Right cardiac atrium (tissue), 5 donors: Measurements from ENCODE around the gene ROGDI. TPM values are rescaled to one million over a fixed set of nuclear protein-coding genes. Genes with fewer than 3 reads are reported as not detected.
A peak's percentile ranks its signal among the peaks of the same experiment; 100 is the strongest.
"Not testable (repeated sequence)": the region's sequence is repeated elsewhere in the genome, so short reads cannot be mapped to it uniquely, and the experiment has no call there.

ENCODE experiments used
- ATAC-seq, 2 donors: fragments of 200-7000 bp; cut with Tn5 transposase; one replicate each; pipeline versions ENCODE4 v1.8.0 to v1.9.1; 2020; ENCODE audit warnings: moderate library complexity in 2 of 2, mild to moderate bottlenecking in 1 of 2
- DNase-seq, 3 donors: peaks; one replicate each; pipeline ENCODE4 v3.0.0-alpha.2; 2020
- H3K27ac ChIP-seq: one replicate; pipeline ENCODE4 v1.5.1; 2013; ENCODE audit warnings: mild to moderate bottlenecking, low read length, control low read depth, moderate library complexity
- H3K27me3 ChIP-seq: one replicate; pipeline ENCODE4 v1.6.1; 2013; ENCODE audit not compliant: control insufficient read depth, insufficient read depth
- H3K4me1 ChIP-seq: one replicate; pipeline ENCODE4 v1.6.1; 2013; ENCODE audit warnings: low read length; ENCODE audit not compliant: control insufficient read depth, insufficient read depth
- H3K4me3 ChIP-seq: one replicate; pipeline ENCODE4 v1.5.1; 2013; ENCODE audit warnings: low read length, control low read depth
- H3K9me3 ChIP-seq: one replicate; pipeline ENCODE4 v1.6.1; 2013; ENCODE audit warnings: low read length; ENCODE audit not compliant: control insufficient read depth
- WGBS: extraction: QIAGEN DNeasy Blood & Tissue Kit; methylation state at CpG from one replicate; pipeline ENCODE4 v1.1.7; 2013; 5-methylcytosine and 5-hydroxymethylcytosine counted together
- intact Hi-C, 4 donors: fragments of 100-400 bp; cut with DNase I; formaldehyde crosslinking; loops; one replicate each; pipeline versions ENCODE4 v1.11.0 to v1.14.0; 2022 to 2023
- polyA plus RNA-seq: library from polyadenylated mRNA; stranded (reverse); fragments of 200-250 nt; gene quantifications from one replicate; pipeline ENCODE4 v1.2.3, GENCODE V29; 2013
- total RNA-seq, 4 donors: library from RNA; stranded (reverse); fragmentation: NEBNext Ultra II Directional; extraction: Animal tissue kit (Norgen Biotek cat#: 25700); gene quantifications; one replicate each; pipeline ENCODE4 v1.2.1, GENCODE V29; 2021
- donor health status: healthy with polysubstance abuse.
- donor health status: DM: no; HTN: yes; CAD: no.
- donor health status: DM: no; HTN: no; CAD: no.
- donor health status: DM: no; HTN: yes; CAD: no; lungs with severe emphysema.
- donor health status: DM: yes; HTN: yes; CAD: no.

Gene ROGDI
- total and polyA plus RNA-seq, 5 donors: 55.0 to 86.3 (median 73.5) TPM

DNA sequence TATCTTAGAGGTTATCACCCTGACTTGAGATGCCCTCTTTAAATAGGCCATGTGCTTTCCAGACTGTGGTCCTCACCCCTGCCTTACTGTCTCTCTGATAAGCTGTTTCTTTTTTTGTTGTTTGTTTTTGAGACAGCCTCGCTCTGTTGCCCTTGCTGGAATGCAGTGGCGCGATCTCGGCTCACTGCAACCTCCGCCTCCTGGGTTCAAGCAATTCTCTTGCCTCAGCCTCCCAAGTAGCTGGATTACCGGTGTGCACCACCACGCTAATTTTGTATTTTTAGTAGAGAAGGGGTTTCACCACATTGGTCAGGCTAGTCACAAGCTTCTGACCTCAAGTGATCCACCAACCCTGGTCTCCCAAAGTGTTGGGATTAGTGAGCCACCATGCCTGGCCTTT lies 13.5 kb downstream of the ROGDI start:
- DNase-seq: no peak
- no peaks in the 10 kb centered on the region for H3K9me3 ChIP-seq
- WGBS: 79% methylated on average over 7 of the region's 7 CpGs
- H3K4me1 ChIP-seq: no peaks in the 10 kb centered on the region
- H3K4me3 ChIP-seq: no peak overlapping the region
- ATAC-seq: no peak
- H3K27ac ChIP-seq: no peak overlapping the region
- no peaks in the 10 kb centered on the region for H3K27me3 ChIP-seq
- intact Hi-C loops: no loop called here

DNA sequence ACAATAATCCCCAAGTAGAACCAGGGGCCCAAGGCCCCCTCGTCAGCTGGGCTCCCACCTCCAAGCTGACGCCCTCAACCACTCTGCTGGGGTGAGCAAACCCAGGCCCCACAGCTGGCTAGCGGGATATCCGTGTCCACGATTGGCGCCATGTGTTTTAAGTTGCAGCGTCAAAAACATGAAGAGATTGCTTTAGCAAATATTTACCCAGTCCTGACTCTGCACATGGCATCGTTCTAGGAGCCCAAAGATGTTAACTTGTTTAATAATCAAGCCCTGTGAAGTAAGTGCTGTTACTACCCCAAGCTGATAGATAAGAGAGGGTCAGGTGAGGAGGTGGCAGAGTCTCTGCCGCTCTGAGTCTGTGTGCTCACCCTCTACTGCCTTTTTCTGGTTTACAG lies 13.9 kb downstream of the ROGDI start:
- H3K4me1 ChIP-seq: no peaks in the 10 kb centered on the region
- no peak overlapping the region for H3K27ac ChIP-seq
- no peak for ATAC-seq
- H3K27me3 ChIP-seq: no peaks in the 10 kb centered on the region
- DNase-seq: peak in 1 of 3 donors; percentile 17
- WGBS: 58% methylated on average over 9 of the region's 9 CpGs
- H3K9me3 ChIP-seq: no peaks in the 10 kb centered on the region
- no peak overlapping the region for H3K4me3 ChIP-seq
- intact Hi-C loops: no loop called here

DNA sequence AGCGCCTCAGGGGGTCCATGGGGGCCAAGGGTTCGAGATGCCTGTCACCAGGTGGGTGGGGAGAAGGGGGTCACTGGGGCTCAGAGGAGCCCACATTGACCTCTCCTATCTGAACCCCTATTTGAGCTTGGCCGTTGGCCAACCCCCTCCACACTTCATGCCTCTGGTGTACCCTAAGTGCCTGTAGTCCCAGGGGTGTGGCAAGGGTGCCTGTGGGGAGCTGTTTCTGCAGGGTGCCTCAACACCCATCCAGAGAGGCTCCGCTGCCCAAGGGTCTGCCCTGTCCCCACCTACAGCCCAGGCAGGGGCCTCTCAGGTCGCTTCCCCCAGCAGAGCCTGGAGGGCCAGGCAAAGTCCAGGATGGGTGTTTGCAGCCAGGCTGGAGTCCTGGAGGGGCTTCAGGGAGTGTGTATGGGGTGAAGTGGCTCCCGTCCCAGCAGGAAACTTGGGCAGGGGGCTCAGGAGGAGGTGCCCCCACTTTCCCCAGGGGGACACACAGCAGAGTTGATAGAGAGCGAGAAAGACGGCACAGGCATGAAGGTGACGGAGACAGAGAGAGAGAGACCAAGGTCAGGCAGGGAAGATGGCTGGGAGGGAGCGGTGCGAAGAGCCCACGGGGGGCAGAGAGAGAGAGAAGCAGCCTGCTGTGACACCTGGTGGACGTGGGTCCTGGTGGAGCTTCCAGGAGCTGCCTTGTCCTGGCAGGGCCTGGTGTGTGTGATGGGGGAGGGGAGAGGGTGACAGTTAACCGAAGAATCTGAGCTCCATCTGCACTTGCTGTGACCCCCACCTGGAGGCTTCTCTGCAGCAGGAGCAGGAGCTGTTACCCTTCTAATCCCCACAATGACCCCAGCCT lies 14.6 kb downstream of the ROGDI start, which contains the start of gene SEPTIN12:
Gene SEPTIN12 (minus strand): TSS at position 719 of the 856 bp plus-strand sequence. CDS start 700 bp downstream, at position 19.
- intact Hi-C loops: no loop called here
- no peaks in the 10 kb centered on the region for H3K9me3 ChIP-seq
- no peaks in the 10 kb centered on the region for H3K4me1 ChIP-seq
- no peak within 1 kb of the TSS for H3K27ac ChIP-seq
- DNase-seq (peak in 1 of 3 donors; percentile 43), ATAC-seq (peak; percentile 20 to 22)
- H3K27me3 ChIP-seq: no peaks in the 10 kb centered on the region
- no peak within 1 kb of the TSS for H3K4me3 ChIP-seq
- WGBS: 62% methylated on average over 14 of the region's 14 CpGs

DNA sequence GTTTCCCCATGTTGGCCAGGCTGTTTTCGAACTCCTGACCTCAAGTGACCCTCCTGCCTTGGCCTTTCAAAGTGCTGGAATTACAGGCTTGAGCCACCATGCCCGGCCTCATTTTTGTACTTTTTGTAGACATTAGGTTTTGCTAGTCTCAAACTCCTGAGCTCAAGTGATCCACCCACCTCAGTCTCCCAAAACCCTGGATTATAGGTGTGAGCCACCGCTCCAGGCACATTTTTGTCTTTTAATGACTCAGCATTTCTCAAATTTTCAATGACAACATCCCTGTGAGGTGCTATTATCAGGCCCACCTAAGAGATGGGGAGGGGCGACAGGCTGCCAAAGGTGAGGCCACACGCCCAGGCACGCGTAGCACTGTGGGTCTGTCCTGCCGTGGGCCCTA lies 15.4 kb downstream of the ROGDI start:
- peak in 1 of 2 donors; percentile 12 for ATAC-seq
- Histone ChIP-seq H3K27me3 (no peaks in the 10 kb centered on the region), H3K9me3 (no peaks in the 10 kb centered on the region), H3K4me3 (no peak overlapping the region), H3K4me1 (no peaks in the 10 kb centered on the region), H3K27ac (no peak overlapping the region)
- intact Hi-C loops: no loop called here
- DNase-seq: peak in 1 of 3 donors; percentile 18
- WGBS: 95% methylated on average over 8 of the region's 8 CpGs

DNA sequence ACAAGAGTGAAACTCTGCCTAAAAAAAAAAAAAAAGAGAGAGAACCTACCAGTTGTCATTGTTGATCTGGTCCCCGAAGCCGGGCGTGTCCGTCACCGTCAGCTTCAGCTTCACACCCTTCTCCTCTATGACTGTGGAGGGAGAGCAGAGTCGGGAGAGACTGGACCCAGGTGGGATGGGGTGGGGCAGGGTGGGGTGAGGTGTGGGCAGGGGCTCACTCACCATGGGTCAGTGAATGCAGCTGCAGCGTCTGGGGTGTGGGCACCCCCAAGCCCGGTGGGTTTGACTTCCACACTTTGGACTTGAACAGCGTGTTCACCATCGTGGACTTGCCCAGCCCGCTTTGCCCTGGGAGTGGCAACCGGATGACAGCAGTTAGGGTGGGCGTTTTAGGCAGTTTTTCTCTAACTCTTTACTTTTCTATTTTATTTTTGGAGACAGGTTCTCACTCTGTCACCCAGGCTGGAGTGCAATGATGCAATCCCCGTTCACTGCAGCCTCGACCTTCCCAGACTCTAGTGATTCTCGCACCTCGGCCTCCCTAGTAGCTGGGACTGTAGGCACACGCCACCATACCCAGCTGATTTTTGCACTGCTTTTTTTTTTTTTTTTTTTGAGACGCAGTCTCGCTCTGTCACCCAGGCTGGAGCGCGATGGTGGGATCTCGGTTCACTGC lies 16.5 kb downstream of the ROGDI start:
- WGBS: 91% methylated on average over 23 of the region's 23 CpGs
- Histone ChIP-seq H3K9me3 (no peaks in the 10 kb centered on the region), H3K4me3 (no peak overlapping the region), H3K4me1 (no peaks in the 10 kb centered on the region), H3K27me3 (no peaks in the 10 kb centered on the region), H3K27ac (no peak overlapping the region)
- DNase-seq (no peak), ATAC-seq (no peak)
- intact Hi-C loops: no loop called here

DNA sequence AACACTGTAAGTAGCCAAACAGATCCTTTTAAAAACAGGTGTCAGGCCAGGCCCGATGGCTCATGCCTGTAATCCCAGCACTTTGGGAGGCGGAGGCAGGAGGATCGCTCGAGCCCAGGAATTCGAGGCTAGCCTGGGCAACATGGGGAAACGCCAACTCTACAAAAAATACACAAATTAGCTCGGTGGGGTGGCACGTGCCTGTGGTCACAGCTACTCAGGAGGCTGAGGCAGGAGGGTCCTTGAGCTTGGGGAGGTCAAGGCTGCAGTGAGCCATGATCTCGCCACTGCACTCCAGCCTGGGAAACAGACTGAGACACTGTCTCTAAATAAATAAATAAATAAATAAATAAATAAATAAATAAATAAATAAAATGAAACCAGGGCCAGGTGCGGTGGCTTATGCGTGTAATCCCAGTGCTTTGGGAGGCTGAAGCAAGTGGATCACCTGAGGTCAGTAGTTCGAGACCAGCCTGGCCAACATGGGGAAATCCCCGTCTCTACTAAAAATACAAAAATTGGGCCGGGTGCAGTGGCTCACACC lies 17.9 kb downstream of the ROGDI start:
- 88% methylated on average over 14 of the region's 14 CpGs for WGBS
- DNase-seq, H3K9me3 ChIP-seq, ATAC-seq, H3K27me3 ChIP-seq, H3K27ac ChIP-seq, intact Hi-C loops, H3K4me1 ChIP-seq, H3K4me3 ChIP-seq: not testable (repeated sequence)

DNA sequence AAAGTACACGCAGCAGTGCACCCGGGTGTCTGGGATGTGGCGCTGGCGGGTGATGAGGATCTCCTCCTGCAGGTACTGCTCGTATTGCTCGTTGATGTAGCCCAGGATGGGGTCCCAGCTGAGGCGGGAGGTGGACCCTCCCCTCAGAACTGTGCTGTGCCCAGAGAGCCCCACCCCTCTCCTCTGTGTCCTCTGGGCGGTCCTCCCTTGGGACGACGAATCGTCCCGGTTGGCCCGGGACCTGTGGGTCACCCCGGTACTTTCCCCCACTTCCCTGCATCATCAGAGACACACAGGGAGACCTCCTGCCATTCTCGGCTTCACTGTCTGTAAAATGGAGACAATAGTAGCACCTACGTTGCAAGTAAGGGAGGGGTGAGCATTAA lies 18.5 kb downstream of the ROGDI start:
- intact Hi-C loops: no loop called here
- no peak for ATAC-seq
- H3K4me1 ChIP-seq: no peaks in the 10 kb centered on the region
- no peak overlapping the region for H3K4me3 ChIP-seq
- WGBS: 71% methylated on average over 16 of the region's 16 CpGs
- DNase-seq: no peak
- H3K9me3 ChIP-seq: no peaks in the 10 kb centered on the region
- H3K27me3 ChIP-seq: no peaks in the 10 kb centered on the region
- H3K27ac ChIP-seq: no peak overlapping the region

DNA sequence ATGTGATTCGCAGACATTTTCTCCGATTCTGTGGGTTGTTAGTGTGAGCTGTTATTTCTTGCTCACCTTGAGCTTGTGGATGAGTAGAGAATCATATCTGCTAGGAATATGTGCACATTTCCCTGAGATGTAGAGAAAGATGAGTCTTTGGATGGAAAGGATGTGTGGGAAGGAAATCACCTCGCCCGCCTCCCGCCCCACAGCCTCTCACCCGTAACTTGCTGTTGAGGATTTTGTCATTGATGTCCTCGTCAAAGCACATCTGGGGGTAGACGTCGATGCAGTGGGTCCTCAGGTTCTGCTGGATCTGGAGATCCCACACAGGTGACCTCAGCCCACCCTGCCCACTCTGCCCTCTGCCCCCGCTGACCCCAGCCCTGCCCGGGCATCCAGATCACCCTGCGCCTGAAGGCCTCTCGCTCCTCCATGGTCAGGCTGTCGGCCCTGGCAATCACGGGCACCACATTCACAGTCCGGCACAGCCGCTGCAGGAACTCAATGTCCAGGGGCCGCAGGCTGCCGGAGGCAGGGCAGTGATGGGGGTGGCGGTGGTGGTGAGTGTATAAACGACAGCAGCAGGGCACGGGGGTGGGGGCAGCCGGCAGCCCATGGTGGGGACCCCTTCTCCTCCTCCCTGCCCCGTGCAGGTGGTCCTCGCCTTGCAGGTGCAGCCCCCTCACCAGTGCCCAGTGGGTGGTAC lies 19.0 kb downstream of the ROGDI start:
- WGBS: 86% methylated on average over 25 of the region's 25 CpGs
- H3K9me3 ChIP-seq: no peaks in the 10 kb centered on the region
- intact Hi-C loops: no loop called here
- no peaks in the 10 kb centered on the region for H3K27me3 ChIP-seq
- no peak overlapping the region for H3K4me3 ChIP-seq
- ATAC-seq (no peak), DNase-seq (no peak)
- H3K27ac ChIP-seq: no peak overlapping the region
- no peaks in the 10 kb centered on the region for H3K4me1 ChIP-seq

DNA sequence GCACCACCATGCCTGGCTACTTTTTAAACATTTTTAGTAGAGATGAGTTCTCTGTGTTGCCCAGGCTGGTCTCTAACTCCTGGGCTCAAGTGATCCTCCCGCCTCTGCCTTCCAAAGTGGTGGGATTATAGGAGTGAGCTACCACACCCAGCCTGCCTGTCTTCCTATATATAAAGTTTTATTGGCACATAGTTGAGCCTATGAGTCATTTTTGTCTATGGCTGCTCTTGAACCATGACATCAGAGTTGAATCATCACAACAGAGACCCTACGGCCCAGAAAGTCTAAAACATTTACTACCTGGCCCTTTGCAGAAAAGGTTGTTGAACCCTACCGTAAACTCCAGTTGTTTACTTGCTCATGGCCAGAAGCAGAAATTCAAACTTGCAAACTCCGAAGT lies 22.2 kb downstream of the ROGDI start:
- H3K27me3 ChIP-seq: no peaks in the 10 kb centered on the region
- DNase-seq: no peak

DNA sequence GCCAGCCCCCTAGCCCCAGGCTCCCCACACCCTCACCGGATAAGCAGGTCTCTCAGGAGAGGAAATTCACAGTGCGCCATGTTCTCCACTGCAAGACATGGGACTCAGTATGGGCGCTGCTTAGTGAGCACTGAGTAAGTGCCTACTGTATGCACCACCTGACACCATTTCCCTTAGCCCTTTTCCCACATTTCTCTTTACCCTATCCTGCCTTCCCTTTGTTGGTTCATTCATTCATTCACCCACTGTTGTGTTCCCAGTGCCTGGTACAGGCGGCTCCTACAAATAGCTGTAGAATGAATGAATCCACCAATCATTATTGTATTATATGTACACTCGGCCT lies 24.4 kb downstream of the ROGDI start:
- WGBS: 85% methylated on average over 5 of the region's 5 CpGs
- H3K4me1 ChIP-seq: no peaks in the 10 kb centered on the region
- DNase-seq (no peak), ATAC-seq (no peak)
- no peaks in the 10 kb centered on the region for H3K9me3 ChIP-seq
- no peak overlapping the region for H3K27ac ChIP-seq
- intact Hi-C loops: no loop called here
- no peak overlapping the region for H3K4me3 ChIP-seq
- no peaks in the 10 kb centered on the region for H3K27me3 ChIP-seq

More for the DNA sequence above, 22.2 kb downstream of the ROGDI start:
- Histone ChIP-seq H3K9me3 (no peaks in the 10 kb centered on the region), H3K27ac (no peak overlapping the region), H3K4me3 (no peak overlapping the region), H3K4me1 (no peaks in the 10 kb centered on the region)
- ATAC-seq: no peak
- intact Hi-C loops: no loop called here
- WGBS: 81% methylated on average over 4 of the region's 4 CpGs
